Measurements from ENCODE around the gene SH3GL1.

DNA sequence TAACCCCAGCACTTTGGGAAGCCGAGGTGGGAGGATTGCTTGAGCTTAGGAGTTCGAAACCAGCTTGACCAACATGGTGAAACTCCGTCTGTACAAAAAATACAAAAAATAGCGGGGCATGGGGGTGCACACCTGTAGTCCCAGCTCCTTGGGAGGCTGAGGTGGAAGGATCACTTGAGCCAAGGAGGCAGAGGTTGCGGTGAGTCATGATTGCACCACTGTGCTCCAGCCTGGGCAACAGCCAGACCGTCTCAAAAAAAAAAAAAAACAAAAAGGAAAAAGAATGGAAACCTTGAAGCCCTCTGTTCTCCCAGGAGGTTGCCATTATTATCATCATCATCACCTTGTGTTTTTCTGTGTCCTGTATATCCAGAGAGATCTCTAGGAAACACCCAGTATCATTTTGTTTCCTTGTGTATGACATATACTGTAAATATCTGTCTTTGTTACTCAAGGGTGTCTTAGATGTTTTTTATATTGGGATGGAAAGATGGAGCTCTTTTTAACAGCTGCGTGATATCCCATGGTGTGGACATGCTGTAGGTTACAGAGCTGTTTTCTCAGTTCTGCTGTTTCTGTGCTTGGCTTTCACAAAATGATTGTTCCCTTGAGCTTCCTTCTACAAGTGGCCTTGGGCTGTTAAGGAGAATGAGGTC is 13.9 kb upstream of the SH3GL1 start:
- no peak for TF ChIP-seq CTCF (IDR thresholded peaks at IDR 0.05 in 8 of 11, conservative IDR thresholded peaks at IDR 0.05 in 3 of 11)
- no peak for TF ChIP-seq POLR2AphosphoS5 (IDR thresholded peaks at IDR 0.05)
- TF ChIP-seq POLR2A (IDR thresholded peaks at IDR 0.05): no peak

All from spleen (tissue), 7 donors.